Mesodermal cell (in vitro differentiated cells): ENCODE data around the gene CCDC63.

ENCODE experiments used
- H3K27ac ChIP-seq: 2 replicates; pipeline ENCODE4 v1.7.0; 2013; ENCODE audit warnings: mild to moderate bottlenecking, low read depth, low read length, moderate library complexity; ENCODE audit not compliant: severe bottlenecking
- H3K36me3 ChIP-seq: 2 replicates; pipeline ENCODE4 v1.7.1; 2013; ENCODE audit warnings: mild to moderate bottlenecking, low read length, moderate library complexity; ENCODE audit not compliant: control insufficient read depth, insufficient read depth
- H3K4me1 ChIP-seq: one replicate; pipeline ENCODE4 v1.7.1; 2013; ENCODE audit warnings: mild to moderate bottlenecking, low read length; ENCODE audit not compliant: insufficient read depth, control insufficient read depth, poor library complexity, severe bottlenecking
- H3K4me3 ChIP-seq: 2 replicates; pipeline ENCODE4 v1.7.0; 2013; ENCODE audit warnings: low read length, control low read depth, mild to moderate bottlenecking; ENCODE audit not compliant: insufficient read depth, poor library complexity, severe bottlenecking; ENCODE audit errors: extremely low read depth
- H3K9me3 ChIP-seq: 2 replicates; pipeline ENCODE4 v1.7.1; 2013; ENCODE audit warnings: mild to moderate bottlenecking, low read length, moderate library complexity; ENCODE audit not compliant: control insufficient read depth
- WGBS, 2 experiments: methylation state at CpG; one replicate each; pipeline ENCODE4 v1.1.5; 2013; ENCODE audit warnings: missing lambda C conversion rate in 2 of 2; ENCODE audit not compliant: insufficient coverage in 2 of 2; 5-methylcytosine and 5-hydroxymethylcytosine counted together

The CCDC63 gene

DNA sequence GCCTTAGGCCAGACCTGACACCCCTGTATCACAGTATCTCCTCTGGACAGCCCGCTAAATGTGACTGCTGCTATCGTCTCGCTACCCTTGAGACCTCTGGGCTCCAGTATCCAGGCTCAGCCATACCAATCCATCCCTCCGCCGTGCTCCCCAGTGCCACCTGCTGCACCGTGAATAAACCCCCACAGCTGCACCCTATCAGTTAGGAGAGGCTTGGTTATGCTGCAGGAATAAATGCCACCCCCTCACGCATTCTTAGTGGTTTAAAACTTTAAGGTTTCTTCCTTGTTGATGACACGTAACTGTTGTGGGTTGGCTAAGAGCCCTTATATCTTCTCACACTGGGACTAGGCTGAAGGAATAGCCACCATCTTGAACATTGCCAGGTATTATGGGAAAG lies 12.1 kb downstream of the CCDC63 start:
- peaks cover 3% of the 10 kb centered on the region for H3K4me1 ChIP-seq
- no peaks in the 10 kb centered on the region for H3K9me3 ChIP-seq
- 84 to 91% methylated on average over 4 to 6 of the region's 8 CpGs for WGBS, 2 experiments
- no peak overlapping the region for H3K27ac ChIP-seq
- no peak overlapping the region for H3K4me3 ChIP-seq
- no peaks in the 10 kb centered on the region for H3K36me3 ChIP-seq

DNA sequence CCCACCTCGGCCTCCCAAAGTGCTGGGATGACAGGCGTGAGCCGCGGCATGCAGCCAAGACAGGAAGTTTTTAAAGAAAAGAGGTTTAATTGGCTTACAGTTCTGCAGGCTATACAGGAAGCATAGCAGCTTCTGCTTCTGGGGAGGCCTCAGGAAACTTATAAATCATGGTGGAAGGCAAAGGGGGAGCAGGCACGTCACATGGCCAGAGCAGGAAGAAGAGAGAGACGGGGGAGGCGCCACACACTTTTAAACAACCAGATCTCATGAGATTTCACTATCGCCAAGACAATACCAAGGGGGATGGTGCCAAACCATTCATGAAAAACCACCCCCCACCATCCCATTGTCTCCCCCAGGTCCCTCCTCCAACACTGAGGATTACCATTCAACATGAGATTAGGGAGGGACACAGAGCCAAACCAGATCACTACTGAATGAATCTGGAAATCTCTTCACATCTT lies 14.1 kb downstream of the CCDC63 start:
- Histone ChIP-seq H3K9me3 (no peaks in the 10 kb centered on the region), H3K4me1 (peaks cover 3% of the 10 kb centered on the region), H3K4me3 (no peak overlapping the region), H3K36me3 (no peaks in the 10 kb centered on the region), H3K27ac (no peak overlapping the region)
- WGBS, 2 experiments, result 81 to 90% methylated on average over 2 to 5 of the region's 8 CpGs

DNA sequence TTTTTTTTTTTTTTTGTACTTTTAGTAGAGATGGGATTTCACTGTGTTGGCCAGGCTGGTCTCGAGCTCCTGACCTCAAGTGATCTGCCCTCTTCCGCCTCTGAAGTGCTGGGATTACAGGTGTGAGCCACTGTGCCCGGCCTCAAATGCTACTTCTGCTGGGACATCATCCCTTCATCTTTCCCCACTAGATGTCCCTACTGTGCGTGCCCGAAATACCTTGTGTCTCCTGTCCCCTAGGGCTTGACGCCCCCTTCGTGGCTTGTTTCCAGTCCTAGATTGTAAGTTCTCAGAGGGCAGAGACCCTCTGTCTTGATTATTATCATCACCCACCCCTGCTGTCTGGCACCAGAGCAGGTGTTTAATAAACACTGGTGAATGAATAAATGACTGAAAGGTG lies 14.9 kb downstream of the CCDC63 start:
- no peaks in the 10 kb centered on the region for H3K9me3 ChIP-seq
- no peak overlapping the region for H3K27ac ChIP-seq
- no peak overlapping the region for H3K4me3 ChIP-seq
- H3K4me1 ChIP-seq, result peaks cover 3% of the 10 kb centered on the region
- 40 to 67% methylated on average over 3 to 6 of the region's 7 CpGs for whole genome bisulfite sequencing, 2 experiments
- no peaks in the 10 kb centered on the region for H3K36me3 ChIP-seq

DNA sequence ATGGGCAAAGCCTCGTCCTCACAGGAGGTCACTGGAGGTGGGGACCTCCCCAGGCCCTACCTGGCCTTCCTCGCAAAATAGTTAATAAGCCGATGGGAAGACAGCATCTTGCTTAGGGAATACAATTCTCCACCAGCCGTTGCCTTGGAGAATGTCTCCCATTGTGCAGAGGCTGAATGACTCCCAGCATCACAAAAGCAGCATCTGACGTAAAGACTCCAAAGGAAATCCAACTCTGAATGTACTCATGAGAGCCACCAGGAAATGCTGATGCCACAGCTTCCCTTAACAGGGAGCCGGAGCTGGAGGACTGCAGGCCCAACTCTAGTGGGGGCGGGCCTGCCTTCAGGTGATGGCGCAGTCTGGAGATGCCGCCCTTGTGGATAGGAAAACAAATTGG lies 15.5 kb downstream of the CCDC63 start:
- H3K36me3 ChIP-seq, result no peaks in the 10 kb centered on the region
- H3K27ac ChIP-seq, result no peak overlapping the region
- peaks cover 3% of the 10 kb centered on the region for H3K4me1 ChIP-seq
- H3K4me3 ChIP-seq, result no peak overlapping the region
- H3K9me3 ChIP-seq, result no peaks in the 10 kb centered on the region
- 76 to 79% methylated on average over 6 of the region's 9 CpGs for WGBS, 2 experiments

DNA sequence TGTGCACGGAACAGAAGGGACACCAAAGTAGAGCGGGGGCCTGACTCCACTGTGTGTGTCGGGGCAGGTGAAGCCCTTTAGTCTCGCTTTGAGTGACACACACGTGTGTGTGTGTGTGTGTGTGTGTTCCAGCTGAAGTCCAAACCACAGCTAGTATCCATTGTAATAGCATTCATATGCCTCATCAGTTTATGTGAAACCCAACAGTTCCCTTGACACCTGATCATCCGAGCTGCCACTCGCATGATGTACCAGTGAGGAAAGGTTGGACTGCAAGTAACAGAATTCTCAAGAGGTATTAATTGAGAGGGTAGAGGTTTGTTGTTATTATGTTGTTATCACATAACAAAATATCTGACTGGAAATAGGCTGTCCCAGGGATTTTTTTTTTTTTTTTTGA lies 16.4 kb downstream of the CCDC63 start:
- WGBS, 2 experiments, result 80 to 100% methylated on average over 3 to 4 of the region's 7 CpGs
- Histone ChIP-seq H3K27ac (no peak overlapping the region), H3K4me3 (no peak overlapping the region), H3K9me3 (no peaks in the 10 kb centered on the region), H3K36me3 (no peaks in the 10 kb centered on the region), H3K4me1 (peaks cover 3% of the 10 kb centered on the region)

DNA sequence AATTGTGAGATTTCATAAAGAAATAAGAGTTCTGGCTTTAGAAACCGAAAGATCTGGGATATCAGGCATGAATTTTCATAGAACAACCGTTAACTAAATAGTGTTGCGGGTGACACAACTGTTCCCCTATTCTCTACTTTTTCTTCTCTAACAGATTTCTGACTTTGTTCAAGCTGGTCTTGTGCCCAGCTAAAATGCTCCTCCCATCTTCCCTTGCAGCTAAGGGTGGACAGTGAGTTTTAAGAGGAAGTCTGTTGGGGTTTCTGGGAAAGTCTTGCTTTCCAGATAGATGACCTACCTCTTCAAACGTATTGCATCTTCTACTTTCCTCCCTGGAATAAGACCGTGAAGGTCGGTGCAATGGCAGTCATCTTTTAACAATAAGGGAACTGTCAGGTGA lies 18.7 kb downstream of the CCDC63 start:
- H3K4me1 ChIP-seq, result peaks cover 3% of the 10 kb centered on the region
- no peaks in the 10 kb centered on the region for H3K36me3 ChIP-seq
- WGBS, 2 experiments, result 80 to 100% methylated on average over 1 to 4 of the region's 6 CpGs
- H3K4me3 ChIP-seq, result no peak overlapping the region
- H3K9me3 ChIP-seq, result no peaks in the 10 kb centered on the region
- no peak overlapping the region for H3K27ac ChIP-seq

DNA sequence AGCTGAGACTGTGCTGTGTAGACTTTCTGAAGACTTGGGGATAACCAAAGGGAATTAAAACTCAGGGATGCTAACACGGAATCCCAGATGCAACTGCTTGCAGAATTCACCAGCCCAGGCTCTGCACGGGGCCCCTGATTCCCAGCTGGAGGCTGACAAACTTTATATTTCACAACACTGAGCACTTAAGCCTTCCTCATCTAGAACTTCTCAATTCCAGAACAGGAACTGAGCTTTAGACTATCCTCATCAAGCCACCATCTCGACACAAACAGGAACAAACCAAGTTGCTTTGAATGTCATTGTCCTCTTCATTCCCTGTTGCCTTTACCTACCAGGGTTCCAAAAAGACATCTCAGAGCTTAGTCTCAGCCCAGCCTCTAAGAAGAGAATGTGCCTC lies 22.2 kb downstream of the CCDC63 start:
- no peaks in the 10 kb centered on the region for H3K36me3 ChIP-seq
- H3K4me3 ChIP-seq, result no peak overlapping the region
- H3K4me1 ChIP-seq, result no peaks in the 10 kb centered on the region
- H3K9me3 ChIP-seq, result no peaks in the 10 kb centered on the region
- no peak overlapping the region for H3K27ac ChIP-seq
- 82 to 100% methylated on average over 3 of the region's 3 CpGs for WGBS, 2 experiments

DNA sequence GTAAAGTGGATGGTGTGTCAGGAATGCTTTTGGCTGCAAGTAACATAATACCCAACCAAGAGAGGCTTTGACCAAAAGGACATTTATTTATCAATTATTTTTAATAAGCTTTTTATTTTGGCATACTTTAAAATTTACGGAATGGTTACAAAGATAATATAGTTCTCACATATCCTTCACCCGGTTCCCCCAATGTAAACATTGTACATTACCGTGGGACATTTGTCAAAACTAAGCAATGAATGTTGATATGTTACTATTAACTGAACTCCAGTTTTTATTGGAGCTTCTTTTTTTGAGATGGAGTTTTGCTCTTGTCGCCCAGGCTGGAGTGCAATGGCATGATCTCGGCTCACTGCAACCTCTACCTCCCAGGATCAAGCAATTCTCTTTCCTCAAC lies 23.0 kb downstream of the CCDC63 start:
- no peaks in the 10 kb centered on the region for H3K4me1 ChIP-seq
- no peak overlapping the region for H3K27ac ChIP-seq
- H3K9me3 ChIP-seq, result no peaks in the 10 kb centered on the region
- no peak overlapping the region for H3K4me3 ChIP-seq
- WGBS, 2 experiments, result 50 to 65% methylated on average over 1 to 2 of the region's 5 CpGs
- no peaks in the 10 kb centered on the region for H3K36me3 ChIP-seq

DNA sequence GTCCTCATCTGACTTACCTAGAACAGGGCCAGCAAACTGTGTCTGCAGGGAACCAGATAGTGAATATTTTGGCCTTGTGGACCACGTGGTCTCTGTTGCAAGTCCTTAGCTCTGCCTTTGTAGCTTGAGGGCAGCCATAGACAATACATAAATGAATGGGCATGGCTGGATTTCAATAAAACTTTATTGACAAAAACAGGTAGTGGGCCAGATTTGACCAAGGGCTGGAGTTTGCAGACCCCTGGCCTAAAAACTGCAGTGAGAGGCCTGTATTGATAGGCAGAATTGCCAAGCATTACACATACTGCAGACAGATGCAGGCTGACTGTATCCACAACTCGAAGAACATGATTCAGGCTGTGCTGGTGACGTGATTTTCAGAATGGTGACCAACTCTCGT lies 25.3 kb downstream of the CCDC63 start:
- no peak overlapping the region for H3K27ac ChIP-seq
- no peaks in the 10 kb centered on the region for H3K4me1 ChIP-seq
- H3K4me3 ChIP-seq, result no peak overlapping the region
- H3K36me3 ChIP-seq, result no peaks in the 10 kb centered on the region
- no peaks in the 10 kb centered on the region for H3K9me3 ChIP-seq
- 75 to 86% methylated on average over 3 to 4 of the region's 4 CpGs for whole genome bisulfite sequencing, 2 experiments

DNA sequence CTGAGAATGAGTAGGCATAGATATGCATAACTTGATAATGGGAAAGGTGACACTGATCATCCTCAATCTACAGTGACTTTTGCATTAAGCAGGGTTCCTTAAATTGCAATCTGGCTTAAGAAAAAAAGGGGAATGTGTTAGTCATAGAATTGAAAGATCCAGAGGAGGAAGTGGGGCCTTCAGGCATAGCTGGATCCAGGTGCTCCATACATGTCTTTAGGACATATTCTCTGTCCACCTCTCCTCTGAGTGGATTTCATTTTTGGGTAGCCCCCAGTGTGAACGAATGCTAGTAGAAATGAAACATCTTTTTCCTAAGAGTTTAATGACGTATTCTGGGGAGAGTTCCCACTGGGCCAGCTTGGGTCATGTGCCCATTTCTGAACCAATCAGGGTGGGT lies 27.6 kb downstream of the CCDC63 start:
- Histone ChIP-seq H3K27ac (no peak overlapping the region), H3K4me3 (no peak overlapping the region), H3K4me1 (no peaks in the 10 kb centered on the region), H3K9me3 (no peaks in the 10 kb centered on the region), H3K36me3 (no peaks in the 10 kb centered on the region)
- WGBS, 2 experiments, result 90 to 94% methylated on average over 2 of the region's 2 CpGs

DNA sequence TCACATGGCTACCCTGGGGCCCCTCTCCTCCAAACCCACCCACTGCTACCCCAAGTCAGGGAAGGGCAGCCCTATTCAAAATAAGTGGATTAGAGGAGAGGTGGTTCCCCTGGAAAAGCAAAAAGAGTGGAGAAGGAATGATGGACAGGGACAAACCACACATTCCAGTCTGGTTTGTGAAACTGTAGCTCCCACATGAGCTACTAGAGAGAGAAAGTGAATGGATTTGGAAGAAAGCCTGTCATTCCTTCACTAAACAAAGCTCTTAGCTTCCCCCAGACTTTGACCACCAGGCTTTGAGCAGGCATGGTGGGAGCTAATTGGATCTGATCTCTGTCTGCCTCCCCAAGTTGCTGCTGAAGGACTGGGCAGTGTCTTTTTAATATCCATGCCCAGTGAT lies 28.0 kb downstream of the CCDC63 start:
- Histone ChIP-seq H3K9me3 (no peaks in the 10 kb centered on the region), H3K4me1 (no peaks in the 10 kb centered on the region), H3K36me3 (no peaks in the 10 kb centered on the region), H3K4me3 (no peak overlapping the region), H3K27ac (no peak overlapping the region)

DNA sequence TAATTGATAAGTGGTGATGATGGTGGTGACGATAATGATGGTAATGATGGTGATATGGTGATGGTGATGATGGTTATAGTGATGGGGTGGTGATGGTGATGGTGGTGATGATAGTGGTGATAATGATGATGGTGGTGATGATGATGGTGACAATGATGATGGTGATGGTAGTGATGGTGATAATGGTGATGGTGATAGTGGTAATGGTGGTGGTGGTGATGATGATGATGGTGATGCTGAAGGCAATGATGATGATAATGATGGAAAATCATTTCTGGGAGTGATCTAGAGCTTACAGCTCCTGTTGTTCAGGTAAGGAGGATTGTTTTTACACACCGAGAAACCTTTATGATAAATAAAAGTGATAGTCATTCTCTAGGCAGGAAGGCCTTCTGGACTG lies 33.9 kb downstream of the CCDC63 start:
- H3K9me3 ChIP-seq, result no peaks in the 10 kb centered on the region

More for the DNA sequence above, 33.9 kb downstream of the CCDC63 start:
- no peak overlapping the region for H3K4me3 ChIP-seq
- H3K27ac ChIP-seq, result no peak overlapping the region
- WGBS, 2 experiments, result 40 to 71% methylated on average over 1 of the region's 2 CpGs
- no peaks in the 10 kb centered on the region for H3K36me3 ChIP-seq
- no peaks in the 10 kb centered on the region for H3K4me1 ChIP-seq
